ENCODE results near the gene PKD1L1.
A peak's percentile ranks its signal among the peaks of the same experiment; 100 is the strongest.
"Not testable (repeated sequence)": the region's sequence is repeated elsewhere in the genome, so short reads cannot be mapped to it uniquely, and the experiment has no call there.

Gene PKD1L1

GRCh38 chr7:47949703-47950102 lies 1.4 kb upstream of the PKD1L1 start:
- no peak overlapping the region for H3K4me3 Mint-ChIP-seq
- DNase-seq, result no peak
- H3K27me3 Mint-ChIP-seq, result no peaks in the 10 kb centered on the region
- H3K36me3 Mint-ChIP-seq, result peaks cover 4% of the 10 kb centered on the region
- CTCF ChIA-PET, result interaction anchor here (1.3 to 3.0 kb wide), 2 partner anchors 205 kb away, joined by 5 to 21 read pairs; no protein-coding TSS in a partner anchor
- no peaks in the 10 kb centered on the region for H3K4me1 Mint-ChIP-seq
- H3K27ac Mint-ChIP-seq, result no peak overlapping the region
- H3K9me3 Mint-ChIP-seq, result no peaks in the 10 kb centered on the region

GRCh38 chr7:47947355-47947749 lies 914 bp downstream of the PKD1L1 start:
- Mint-ChIP-seq H3K36me3 (no peaks in the 10 kb centered on the region), H3K27me3 (peaks cover 3% of the 10 kb centered on the region), H3K4me1 (no peaks in the 10 kb centered on the region), H3K27ac (no peak overlapping the region), H3K4me3 (no peak overlapping the region), H3K9me3 (no peaks in the 10 kb centered on the region)
- CTCF ChIA-PET, result interaction anchor here (1.4 to 4.5 kb wide), 4 partner anchors 9 to 207 kb away, joined by 3 to 75 read pairs (median 14); no protein-coding TSS in a partner anchor
- DNase-seq, result no peak

- Mint-ChIP-seq H3K27ac (no peak overlapping the region), H3K27me3 (peaks cover 3% of the 10 kb centered on the region), H3K36me3 (no peaks in the 10 kb centered on the region), H3K4me1 (no peaks in the 10 kb centered on the region), H3K9me3 (no peaks in the 10 kb centered on the region), H3K4me3 (no peak overlapping the region)
- CTCF ChIA-PET, result interaction anchor here (3.0 to 4.5 kb wide), 2 partner anchors 162 to 208 kb away, joined by 21 to 75 read pairs; no protein-coding TSS in a partner anchor
- DNase-seq, result no peak
Measured at GRCh38 chr7:47946581-47947354, 1.5 kb downstream of the PKD1L1 start.

GRCh38 chr7:47945261-47946015 lies 2.8 kb downstream of the PKD1L1 start:
- H3K4me3 Mint-ChIP-seq, result no peak overlapping the region
- peaks cover 3% of the 10 kb centered on the region for H3K27me3 Mint-ChIP-seq
- CTCF ChIA-PET, result interaction anchor here (0.7 to 4.5 kb wide), 22 partner anchors 8 to 616 kb away, joined by 3 to 75 read pairs (median 6); no protein-coding TSS in a partner anchor
- H3K4me1 Mint-ChIP-seq, result no peaks in the 10 kb centered on the region
- H3K27ac Mint-ChIP-seq, result no peak overlapping the region
- H3K9me3 Mint-ChIP-seq, result no peaks in the 10 kb centered on the region
- peak; percentile 84 for DNase-seq
- no peaks in the 10 kb centered on the region for H3K36me3 Mint-ChIP-seq

GRCh38 chr7:47944536-47945260 lies 3.6 kb downstream of the PKD1L1 start:
- Mint-ChIP-seq H3K27me3 (peaks cover 3% of the 10 kb centered on the region), H3K36me3 (no peaks in the 10 kb centered on the region), H3K4me1 (no peaks in the 10 kb centered on the region), H3K4me3 (no peak overlapping the region), H3K9me3 (no peaks in the 10 kb centered on the region), H3K27ac (no peak overlapping the region)
- CTCF ChIA-PET, result interaction anchor here (0.7 to 4.5 kb wide), 23 partner anchors 9 to 617 kb away, joined by 3 to 75 read pairs (median 5); no protein-coding TSS in a partner anchor
- DNase-seq, result no peak

- no peaks in the 10 kb centered on the region for H3K9me3 Mint-ChIP-seq
- H3K36me3 Mint-ChIP-seq, result no peaks in the 10 kb centered on the region
- H3K4me3 Mint-ChIP-seq, result no peak overlapping the region
- H3K27ac Mint-ChIP-seq, result no peak overlapping the region
- no peak for DNase-seq
- CTCF ChIA-PET, result interaction anchor here (0.6 to 4.5 kb wide), 13 partner anchors 8 to 298 kb away, joined by 3 to 75 read pairs (median 7); no protein-coding TSS in a partner anchor
- H3K27me3 Mint-ChIP-seq, result peaks cover 3% of the 10 kb centered on the region
- peaks cover 2% of the 10 kb centered on the region for H3K4me1 Mint-ChIP-seq
Measured at GRCh38 chr7:47943676-47944474, 4.4 kb downstream of the PKD1L1 start.

- not testable (repeated sequence) for H3K27me3 Mint-ChIP-seq
Measured at GRCh38 chr7:47942651-47943050, 5.6 kb downstream of the PKD1L1 start.

GRCh38 chr7:47942132-47942531 lies 6.1 kb downstream of the PKD1L1 start:
- DNase-seq, result no peak
- Mint-ChIP-seq H3K9me3 (no peaks in the 10 kb centered on the region), H3K4me3 (no peak overlapping the region), H3K27ac (no peak overlapping the region), H3K27me3 (peaks cover 3% of the 10 kb centered on the region), H3K36me3 (no peaks in the 10 kb centered on the region), H3K4me1 (peaks cover 16% of the 10 kb centered on the region)
- CTCF ChIA-PET, result no interaction called here

More at GRCh38 chr7:47942651-47943050, 5.6 kb downstream of the PKD1L1 start:
- DNase-seq, H3K36me3 Mint-ChIP-seq, H3K4me3 Mint-ChIP-seq, H3K9me3 Mint-ChIP-seq, H3K27ac Mint-ChIP-seq: not testable (repeated sequence)
- CTCF ChIA-PET, result interaction anchor here (0.9 to 4.5 kb wide), 3 partner anchors 9 to 213 kb away, joined by 3 to 75 read pairs (median 62); no protein-coding TSS in a partner anchor
- peaks cover 11% of the 10 kb centered on the region for H3K4me1 Mint-ChIP-seq

- Mint-ChIP-seq H3K36me3 (no peaks in the 10 kb centered on the region), H3K27me3 (peaks cover 3% of the 10 kb centered on the region), H3K9me3 (no peaks in the 10 kb centered on the region), H3K4me1 (peaks cover 17% of the 10 kb centered on the region), H3K27ac (no peak overlapping the region), H3K4me3 (no peak overlapping the region)
- DNase-seq, result no peak
- CTCF ChIA-PET, result interaction anchor here (0.5 to 1.1 kb wide), 4 partner anchors 27 to 539 kb away, joined by 3 to 5 read pairs (median 3); no protein-coding TSS in a partner anchor
Measured at GRCh38 chr7:47941136-47941844, 7.0 kb downstream of the PKD1L1 start.

GRCh38 chr7:47940088-47941013 lies 7.9 kb downstream of the PKD1L1 start:
- Mint-ChIP-seq H3K4me1 (peaks cover 17% of the 10 kb centered on the region), H3K27me3 (peaks cover 3% of the 10 kb centered on the region), H3K9me3 (no peaks in the 10 kb centered on the region), H3K4me3 (no peak overlapping the region), H3K36me3 (no peaks in the 10 kb centered on the region), H3K27ac (no peak overlapping the region)
- CTCF ChIA-PET, result interaction anchor here (0.5 to 1.1 kb wide), 4 partner anchors 29 to 538 kb away, joined by 3 to 5 read pairs (median 4); no protein-coding TSS in a partner anchor
- no peak for DNase-seq

- no peak for DNase-seq
- Mint-ChIP-seq H3K4me1 (peaks cover 17% of the 10 kb centered on the region), H3K36me3 (no peaks in the 10 kb centered on the region), H3K4me3 (no peak overlapping the region), H3K9me3 (no peaks in the 10 kb centered on the region), H3K27me3 (peaks cover 3% of the 10 kb centered on the region), H3K27ac (no peak overlapping the region)
- CTCF ChIA-PET, result interaction anchor here (0.8 to 1.9 kb wide), 3 partner anchors 29 to 673 kb away, joined by 3 to 8 read pairs (median 4); no protein-coding TSS in a partner anchor
Measured at GRCh38 chr7:47939425-47940036, 8.7 kb downstream of the PKD1L1 start.

All from activated naive CD4-positive, alpha-beta T cell treated with anti-CD3 and anti-CD28 coated beads, Interleukin-2, amount 10 ng/mL, durations not matched to agents 7 days and 5 days (primary cell).